SU-DHL-6 (cell line): Measurements from ENCODE around the gene P2RX3.

Source experiments
- CTCF ChIP-seq: fragments of 200-600 bp; sonication (generic); IDR thresholded peaks from one replicate; pipeline ENCODE4 v1.5.1; 2017; ENCODE audit warnings: antibody characterized with exemption, mild to moderate bottlenecking, low read length, moderate library complexity; ENCODE audit not compliant: insufficient read depth, poor library complexity, severe bottlenecking
- EZH2phosphoT487 ChIP-seq: fragments of 200-600 bp; sonication (generic), shearing (Covaris generic); conservative IDR thresholded peaks from 2 replicates; pipeline ENCODE4 v1.6.1; 2018; ENCODE audit warnings: mild to moderate bottlenecking, antibody characterized with exemption, low read length, moderate library complexity, mixed read lengths

- TF ChIP-seq CTCF (no peak), EZH2phosphoT487 (no peak)
Measured at GRCh38 chr11:57288771-57289579, 49.2 kb upstream of the P2RX3 start.
